IPS DF 19.7 (cell line): ENCODE results near the gene SCN4A.
"Not testable (repeated sequence)": the region's sequence is repeated elsewhere in the genome, so short reads cannot be mapped to it uniquely, and the experiment has no call there.

ENCODE experiments used
- DNase-seq: peaks from one replicate; pipeline ENCODE4 v3.0.0-alpha.2; 2013; ENCODE audit warnings: low read depth, low spot score

The SCN4A gene

GRCh38 chr17:63916566-63917185 is 56.0 kb downstream of the SCN4A start:
- DNase-seq, result no peak

DNA sequence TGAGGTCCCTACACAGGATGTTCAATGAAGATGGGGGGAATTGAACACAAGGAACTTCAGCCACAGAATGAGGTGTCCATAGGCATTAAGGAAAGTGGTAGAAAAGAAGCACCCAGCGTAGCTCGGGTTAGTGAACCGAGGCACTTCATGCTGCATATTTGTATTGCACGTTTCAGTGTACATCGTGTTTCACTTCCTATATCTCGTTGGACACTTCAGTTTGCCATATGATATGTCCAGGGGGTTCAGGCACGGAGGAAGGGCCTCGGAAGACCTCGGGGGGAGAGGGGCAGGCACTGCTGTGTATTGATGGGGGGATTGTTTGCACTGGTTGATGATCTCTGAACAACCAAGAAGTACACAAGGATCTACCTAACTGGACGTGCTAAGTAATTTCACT is 57.0 kb downstream of the SCN4A start:
- not testable (repeated sequence) for DNase-seq

DNA sequence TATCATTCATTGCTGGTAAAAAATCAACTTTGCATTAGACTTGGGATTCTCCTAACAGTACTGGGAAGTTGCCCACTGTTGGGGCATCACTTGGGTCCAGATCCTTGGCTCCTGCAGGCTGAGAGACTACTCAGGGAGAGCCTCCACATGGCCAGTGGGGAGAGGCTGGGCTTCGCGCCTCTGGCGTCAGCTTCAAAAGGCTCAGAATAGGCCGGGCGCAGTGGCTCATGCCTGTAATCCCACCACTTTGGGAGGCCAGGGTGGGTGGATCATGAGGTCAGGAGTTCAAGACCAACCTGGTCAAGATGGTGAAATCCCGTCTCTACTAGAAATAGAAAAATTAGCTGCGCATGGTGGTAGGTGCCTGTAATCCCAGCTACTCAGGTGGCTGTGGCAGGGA is 58.2 kb downstream of the SCN4A start:
- no peak for DNase-seq

- no peak for DNase-seq
Observed at GRCh38 chr17:63911657-63912100, 61.0 kb downstream of the SCN4A start.

- DNase-seq, result no peak
Observed at GRCh38 chr17:63911041-63911635, 61.6 kb downstream of the SCN4A start, which contains the start of gene CSHL1. CSHL1 (minus strand) TSS chr17:63911258; CDS start chr17:63911196, 62 bp downstream.

DNA sequence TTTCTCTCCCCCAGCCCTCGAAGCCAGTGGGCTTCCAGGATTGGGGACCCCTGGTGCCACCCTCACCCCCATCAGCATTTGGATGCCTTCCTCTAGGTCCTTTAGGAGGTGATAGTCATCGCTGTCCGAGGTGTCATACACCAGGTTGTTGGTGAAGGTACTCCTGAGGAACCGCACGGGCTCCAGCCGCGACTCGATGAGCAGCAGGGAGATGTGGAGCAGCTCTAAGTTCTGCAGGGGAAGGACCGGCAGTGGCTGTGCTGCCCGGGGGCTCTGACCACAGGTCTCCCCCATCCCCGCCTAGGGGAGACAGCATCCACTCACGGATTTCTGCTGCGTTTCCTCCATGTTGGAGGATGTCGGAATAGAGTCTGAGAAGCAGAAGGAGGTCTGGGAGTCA is 62.6 kb downstream of the SCN4A start:
- no peak for DNase-seq

- not testable (repeated sequence) for DNase-seq
Observed at GRCh38 chr17:63909586-63909985, 63.1 kb downstream of the SCN4A start.

DNA sequence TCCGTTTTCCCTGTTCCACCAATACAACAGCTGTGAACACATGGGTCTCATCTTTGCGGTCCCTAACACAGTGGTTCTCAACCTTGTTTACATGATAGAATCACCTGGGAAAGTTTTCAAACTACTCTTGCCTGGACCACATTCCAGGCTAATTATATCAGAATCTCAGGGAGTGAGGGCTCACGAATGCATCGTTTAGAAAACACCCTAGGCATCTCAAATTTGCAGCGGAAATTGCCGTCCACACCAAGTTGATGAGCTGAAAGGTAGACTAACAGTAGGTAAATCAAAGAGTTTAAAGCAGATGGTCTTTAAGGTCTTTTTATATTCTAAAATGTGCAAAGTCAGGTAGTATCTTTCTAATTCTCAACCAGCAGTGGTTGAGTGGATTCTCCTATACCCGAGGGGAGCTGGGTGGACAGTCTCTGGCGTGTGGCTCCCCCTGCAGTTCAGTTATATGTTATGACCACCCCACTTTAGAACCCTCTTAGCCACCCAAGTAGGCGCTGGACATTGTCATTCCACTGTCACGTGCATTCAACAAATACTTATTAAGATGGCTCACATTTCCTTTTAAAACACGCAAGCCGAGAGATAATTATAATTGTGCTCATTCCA is 65.4 kb downstream of the SCN4A start:
- DNase-seq, result not testable (repeated sequence)

GRCh38 chr17:63904796-63905195 is 67.9 kb downstream of the SCN4A start:
- not testable (repeated sequence) for DNase-seq

DNA sequence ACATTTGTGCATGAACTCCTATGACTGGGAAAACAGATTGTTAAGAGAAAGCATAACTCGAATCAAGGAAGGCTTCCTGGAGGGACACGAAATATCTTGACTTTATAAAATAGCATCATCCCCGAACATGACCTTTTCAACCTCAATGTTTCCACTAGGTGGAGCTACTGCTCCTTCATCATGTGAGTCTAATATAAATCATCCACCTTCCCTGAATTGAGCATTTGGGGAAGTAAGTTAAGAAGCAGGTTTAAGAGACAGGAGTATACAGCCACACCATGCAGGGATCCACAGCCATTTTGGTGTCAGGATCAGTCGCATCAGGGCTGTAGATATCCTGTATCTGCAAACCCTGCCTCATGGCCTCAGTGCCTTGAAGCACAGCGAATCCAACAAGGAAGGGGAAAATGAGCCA is 68.9 kb downstream of the SCN4A start:
- not testable (repeated sequence) for DNase-seq

- DNase-seq, result not testable (repeated sequence)
Observed at GRCh38 chr17:63901971-63902370, 70.7 kb downstream of the SCN4A start.

DNA sequence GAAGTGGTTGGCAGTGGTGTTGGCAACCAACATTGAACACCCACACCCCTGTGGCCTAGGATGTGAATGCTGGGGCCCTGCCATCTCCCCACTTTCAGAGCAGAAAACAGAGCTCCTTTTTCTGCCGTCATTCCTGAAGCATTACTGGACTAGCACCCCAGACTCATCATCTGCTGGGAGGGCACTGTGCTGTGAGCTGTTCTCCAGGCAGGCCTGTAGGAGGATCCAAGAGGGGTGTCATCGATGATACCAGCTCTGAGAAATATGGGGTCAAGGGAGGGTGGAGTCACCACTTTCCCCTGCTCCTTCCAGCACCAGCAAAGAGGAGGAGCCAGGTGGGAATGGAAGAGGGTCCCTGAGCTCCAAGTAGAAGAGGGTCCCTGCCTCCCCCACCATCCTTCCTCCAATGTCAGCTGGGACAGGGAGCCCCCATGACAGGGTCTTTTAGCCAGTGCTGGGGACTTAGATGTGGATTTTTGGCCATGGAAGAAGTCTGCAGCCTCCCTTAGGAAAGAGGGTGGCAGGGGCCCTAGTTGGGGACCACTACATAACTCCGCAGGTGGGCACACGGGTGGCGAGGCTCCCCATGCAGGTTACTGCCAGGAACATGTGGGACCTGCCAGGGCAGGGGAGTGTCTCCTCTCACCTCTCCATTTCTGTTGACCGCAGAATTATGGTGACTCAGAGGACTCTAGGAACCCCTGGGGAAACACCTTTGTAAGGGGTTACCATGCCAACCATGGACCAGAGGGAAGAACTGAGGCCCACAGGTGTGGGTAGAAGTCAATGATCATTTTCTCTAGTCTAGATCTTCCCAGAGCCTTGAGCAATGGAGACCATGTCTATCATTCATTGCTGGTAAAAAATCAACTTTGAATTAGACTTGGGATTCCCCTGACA is 73.6 kb downstream of the SCN4A start:
- DNase-seq, result not testable (repeated sequence)

- DNase-seq, result not testable (repeated sequence)
Observed at GRCh38 chr17:63896524-63897354, 76.0 kb downstream of the SCN4A start, which contains the start of gene CSH1. CSH1 (minus strand) TSS chr17:63896574; CDS start chr17:63896511, 63 bp downstream.

- not testable (repeated sequence) for DNase-seq
Observed at GRCh38 chr17:63894821-63895220, 77.9 kb downstream of the SCN4A start.

DNA sequence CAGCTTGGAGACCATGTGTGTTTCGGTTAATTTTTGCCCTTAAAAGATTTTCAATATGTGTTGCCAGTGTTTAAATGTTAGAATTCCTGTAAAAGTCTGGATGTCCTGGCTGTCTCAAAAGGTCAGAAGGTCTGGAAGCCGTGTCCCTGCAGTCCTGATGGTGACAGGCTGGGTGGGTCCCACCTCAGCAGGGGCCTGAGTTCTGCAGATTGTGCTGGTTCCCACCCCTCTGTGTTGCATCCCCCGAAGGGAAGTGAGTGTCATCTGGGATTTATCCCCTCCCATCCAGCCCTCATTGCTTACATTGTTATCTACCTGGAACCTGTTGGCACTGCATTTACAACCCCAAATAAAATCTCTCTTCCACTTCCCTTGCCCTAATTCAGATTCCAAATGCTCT is 78.7 kb downstream of the SCN4A start:
- not testable (repeated sequence) for DNase-seq

- not testable (repeated sequence) for DNase-seq
Observed at GRCh38 chr17:63892316-63893037, 80.2 kb downstream of the SCN4A start.

- not testable (repeated sequence) for DNase-seq
Observed at GRCh38 chr17:63889026-63889848, 83.5 kb downstream of the SCN4A start.
